Thyroid gland (tissue), 4 donors: Measurements from ENCODE around the gene C2CD2.

Source experiments
- CTCF ChIP-seq, 6 experiments: fragments of 200-600 bp in 3 of 6; fragments of 450-650 bp in 3 of 6; sonication (generic) in 3 of 6; IDR thresholded peaks; one replicate each; pipeline ENCODE4 v1.5.1; 2016 to 2019; ENCODE audit warnings: antibody characterized with exemption in 6 of 6, mild to moderate bottlenecking in 2 of 6, inconsistent platforms in 1 of 6, moderate library complexity in 1 of 6
- POLR2A ChIP-seq, 2 donors: fragments of 450-650 bp; IDR thresholded peaks; one replicate each; pipeline ENCODE4 v1.6.1; 2017; ENCODE audit warnings: antibody characterized with exemption in 2 of 2, mild to moderate bottlenecking in 2 of 2, moderate library complexity in 1 of 2

GRCh38 chr21:41960386-41960785, 6.6 kb upstream of the C2CD2 start:
- TF ChIP-seq CTCF (IDR thresholded peaks at IDR 0.05) (no peak), POLR2A (IDR thresholded peaks at IDR 0.05) (no peak)
